M059J (cell line): Measurements from ENCODE around the gene MYO1E. TPM values are rescaled to one million over a fixed set of nuclear protein-coding genes. Genes with fewer than 3 reads are reported as not detected.
A peak's percentile ranks its signal among the peaks of the same experiment; 100 is the strongest.
"Not testable (repeated sequence)": the region's sequence is repeated elsewhere in the genome, so short reads cannot be mapped to it uniquely, and the experiment has no call there.

Source experiments
- DNase-seq: peaks from one replicate; pipeline ENCODE4 v3.0.0-alpha.2; 2012; ENCODE audit warnings: low read depth
- total RNA-seq: library from RNA; depleted of rRNA; stranded (reverse); fragments of >200 nt; shearing (Covaris generic); gene quantifications from 2 replicates; pipeline ENCODE4 v1.2.3, GENCODE V29; 2014

MYO1E gene
- total RNA-seq, 1 experiment from 2014 or later, result 131 TPM

- not testable (repeated sequence) for DNase-seq
Measured at GRCh38 chr15:59387196-59387878, 14.7 kb upstream of the MYO1E start.

- DNase-seq, result no peak
Measured at GRCh38 chr15:59385171-59385570, 12.5 kb upstream of the MYO1E start.

GRCh38 chr15:59384507-59384906, 11.8 kb upstream of the MYO1E start:
- DNase-seq, result no peak

- peak; percentile 20 for DNase-seq
Measured at GRCh38 chr15:59380902-59381610, 8.4 kb upstream of the MYO1E start.

- no peak for DNase-seq
Measured at GRCh38 chr15:59379531-59379930, 6.9 kb upstream of the MYO1E start.

GRCh38 chr15:59378855-59379254, 6.2 kb upstream of the MYO1E start:
- no peak for DNase-seq

GRCh38 chr15:59377924-59378323, 5.3 kb upstream of the MYO1E start:
- DNase-seq, result no peak

GRCh38 chr15:59376733-59377132, 4.1 kb upstream of the MYO1E start:
- peak; percentile 28 for DNase-seq

GRCh38 chr15:59373215-59373614, 544 bp upstream of the MYO1E start:
- no peak for DNase-seq

GRCh38 chr15:59371458-59372351, 966 bp downstream of the MYO1E start:
- peak; percentile 44 for DNase-seq

- DNase-seq, result peak; percentile 56
Measured at GRCh38 chr15:59369597-59369996, 3.1 kb downstream of the MYO1E start.

- DNase-seq, result no peak
Measured at GRCh38 chr15:59367022-59367451, 5.6 kb downstream of the MYO1E start.

- DNase-seq, result no peak
Measured at GRCh38 chr15:59366333-59367021, 6.2 kb downstream of the MYO1E start.

- peak; percentile 51 for DNase-seq
Measured at GRCh38 chr15:59364248-59364647, 8.4 kb downstream of the MYO1E start.

- DNase-seq, result no peak
Measured at GRCh38 chr15:59362331-59362730, 10.3 kb downstream of the MYO1E start.

GRCh38 chr15:59360896-59361295, 11.8 kb downstream of the MYO1E start:
- peak; percentile 75 for DNase-seq

GRCh38 chr15:59360305-59360704, 12.4 kb downstream of the MYO1E start:
- DNase-seq, result no peak

- no peak for DNase-seq
Measured at GRCh38 chr15:59355730-59356129, 16.9 kb downstream of the MYO1E start.

- no peak for DNase-seq
Measured at GRCh38 chr15:59354417-59355031, 18.1 kb downstream of the MYO1E start.

GRCh38 chr15:59353994-59354416, 18.7 kb downstream of the MYO1E start:
- DNase-seq, result no peak

GRCh38 chr15:59352683-59353082, 20.0 kb downstream of the MYO1E start:
- DNase-seq, result no peak
